HG03354 (cell line): ENCODE measurements around the gene NNT.
"Not testable (repeated sequence)": the region's sequence is repeated elsewhere in the genome, so short reads cannot be mapped to it uniquely, and the experiment has no call there.

Experiments used
- ATAC-seq: cut with Tn5 transposase; IDR thresholded peaks from one replicate; pipeline ENCODE4 v1.9.1; 2021; ENCODE audit warnings: mild to moderate bottlenecking; ENCODE audit not compliant: unreplicated experiment, poor library complexity, severe bottlenecking

NNT gene

GRCh38 chr5:43696444-43696843 lies 93.5 kb downstream of the NNT start:
- not testable (repeated sequence) for ATAC-seq

GRCh38 chr5:43699910-43700309 lies 96.9 kb downstream of the NNT start:
- ATAC-seq = no peak

- no peak for ATAC-seq
Observed at GRCh38 chr5:43700601-43701000, 97.6 kb downstream of the NNT start.

DNA sequence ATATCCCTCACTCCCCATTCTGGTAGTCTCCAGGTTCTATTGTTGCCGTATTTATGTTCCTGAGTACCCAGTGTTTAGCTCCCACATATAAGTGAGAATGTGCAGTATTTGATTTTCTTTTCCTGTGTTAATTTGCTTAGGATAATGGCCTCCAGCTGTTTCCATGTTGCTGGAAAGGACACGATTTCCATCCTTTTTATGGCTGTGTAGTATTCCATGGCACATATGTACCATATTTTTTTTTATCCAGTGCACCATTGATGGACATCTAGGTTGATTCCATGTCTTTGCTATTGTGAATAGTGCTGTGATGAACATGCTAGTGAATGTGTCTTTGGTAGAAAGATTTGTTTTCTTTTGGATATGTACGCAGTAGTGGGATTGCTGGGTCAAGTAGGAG lies 98.2 kb downstream of the NNT start:
- ATAC-seq = no peak

DNA sequence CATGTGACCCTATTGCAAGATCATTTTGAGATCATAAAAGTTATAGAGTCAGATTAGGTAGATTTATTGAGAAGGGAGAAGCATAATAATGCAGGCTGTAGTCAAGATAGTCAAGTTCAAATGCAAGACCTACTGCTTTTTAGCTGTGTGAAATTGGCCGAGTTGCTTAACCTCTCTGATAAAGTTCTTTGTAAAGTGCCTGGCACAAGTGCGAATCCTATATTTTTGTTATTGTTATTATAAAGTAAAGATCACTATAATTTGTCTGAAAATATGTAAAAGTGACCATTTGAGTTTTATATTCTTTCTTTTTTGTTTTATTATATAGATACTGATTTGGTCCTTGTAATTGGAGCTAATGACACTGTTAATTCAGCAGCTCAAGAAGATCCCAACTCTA lies 99.3 kb downstream of the NNT start:
- no peak for ATAC-seq

- no peak for ATAC-seq
Observed at GRCh38 chr5:43702815-43703214, 99.8 kb downstream of the NNT start.

DNA sequence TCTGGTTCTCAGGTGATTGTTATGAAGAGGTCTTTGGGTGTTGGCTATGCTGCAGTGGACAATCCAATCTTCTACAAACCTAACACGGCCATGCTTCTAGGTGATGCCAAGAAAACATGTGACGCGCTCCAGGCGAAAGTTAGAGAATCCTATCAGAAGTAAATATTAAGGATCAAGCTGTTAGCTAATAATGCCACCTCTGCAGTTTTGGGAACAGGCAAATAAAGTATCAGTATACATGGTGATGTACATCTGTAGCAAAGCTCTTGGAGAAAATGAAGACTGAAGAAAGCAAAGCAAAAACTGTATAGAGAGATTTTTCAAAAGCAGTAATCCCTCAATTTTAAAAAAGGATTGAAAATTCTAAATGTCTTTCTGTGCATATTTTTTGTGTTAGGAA lies 101.3 kb downstream of the NNT start:
- ATAC-seq = no peak

- not testable (repeated sequence) for ATAC-seq
Observed at GRCh38 chr5:43706576-43706975, 103.6 kb downstream of the NNT start.

GRCh38 chr5:43711496-43711895 lies 108.5 kb downstream of the NNT start:
- ATAC-seq = no peak

DNA sequence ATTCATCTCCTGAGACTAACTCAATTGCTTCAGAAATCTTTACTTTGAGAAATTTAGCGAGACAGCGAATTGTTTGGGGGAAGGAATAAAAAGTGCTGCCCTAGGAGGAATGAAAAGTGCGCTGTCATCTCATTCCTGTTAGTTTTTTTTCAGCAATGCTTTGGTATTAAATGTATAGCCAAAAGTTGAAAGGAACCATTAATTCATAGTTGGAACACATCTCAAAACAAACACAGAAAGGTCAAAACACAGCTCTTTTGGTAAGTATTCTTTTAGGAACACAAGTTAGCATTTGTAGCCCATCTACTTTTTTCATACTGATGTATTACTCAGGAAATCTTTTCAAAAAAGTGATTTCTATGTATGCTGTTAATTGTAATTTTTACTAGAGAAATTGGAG lies 109.1 kb downstream of the NNT start:
- ATAC-seq = no peak

GRCh38 chr5:43719783-43720182 lies 116.8 kb downstream of the NNT start:
- not testable (repeated sequence) for ATAC-seq

GRCh38 chr5:43728581-43728980 lies 125.6 kb downstream of the NNT start:
- no peak for ATAC-seq

- no peak for ATAC-seq
Observed at GRCh38 chr5:43729846-43730478, 127.0 kb downstream of the NNT start.

- ATAC-seq = no peak
Observed at GRCh38 chr5:43730832-43731342, 127.9 kb downstream of the NNT start.

DNA sequence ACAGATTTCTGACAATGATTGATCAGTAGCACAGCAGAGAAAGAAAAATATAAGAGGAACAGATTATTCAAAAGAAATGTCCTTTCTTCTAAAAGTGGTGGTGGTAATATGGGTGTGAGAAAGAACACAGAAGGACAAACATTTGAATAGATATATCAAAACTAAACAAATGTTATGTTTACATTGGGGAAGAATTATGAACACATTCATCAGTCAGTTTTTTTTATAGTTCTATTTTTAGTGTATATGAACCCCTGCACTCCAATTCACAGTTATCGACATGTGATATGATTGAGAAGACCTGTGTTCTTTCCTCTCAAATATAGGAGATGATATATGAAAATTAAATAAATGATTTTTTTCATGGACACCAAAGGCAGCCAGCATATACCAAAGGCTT lies 128.6 kb downstream of the NNT start:
- ATAC-seq = no peak

GRCh38 chr5:43745923-43746548 lies 143.1 kb downstream of the NNT start:
- ATAC-seq = not testable (repeated sequence)

GRCh38 chr5:43750809-43751208 lies 147.8 kb downstream of the NNT start:
- no peak for ATAC-seq

DNA sequence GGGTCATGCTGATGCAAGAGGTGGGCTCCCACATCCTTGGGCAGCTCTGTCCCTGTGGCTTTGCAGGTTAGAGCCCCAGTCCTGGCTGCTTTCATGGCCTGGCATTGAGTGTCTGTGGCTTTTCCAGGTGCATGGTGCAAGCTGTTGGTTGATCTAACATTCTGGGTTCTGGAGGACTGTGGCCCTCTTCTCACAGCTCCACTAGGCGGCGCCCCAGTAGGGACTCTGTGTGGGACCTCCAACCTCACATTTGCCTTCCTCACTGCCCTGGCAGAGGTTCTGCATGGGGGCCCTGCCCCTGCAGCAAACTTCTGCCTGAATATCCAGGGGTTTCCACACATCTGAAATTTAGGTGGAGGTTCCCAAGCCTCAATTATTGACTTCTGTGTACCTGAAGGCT lies 150.1 kb downstream of the NNT start:
- no peak for ATAC-seq
